GM13976 (cell line): Measurements from ENCODE around the gene TTC27.
"Not testable (repeated sequence)": the region's sequence is repeated elsewhere in the genome, so short reads cannot be mapped to it uniquely, and the experiment has no call there.

ENCODE experiments used
- DNase-seq: peaks from one replicate; pipeline ENCODE4 v3.0.0; 2012; ENCODE audit warnings: low spot score
- CTCF ChIP-seq: IDR thresholded peaks from 2 replicates; pipeline ENCODE4 v1.5.1; 2012; ENCODE audit warnings: borderline replicate concordance, mild to moderate bottlenecking; ENCODE audit not compliant: insufficient read depth; ENCODE audit errors: extremely low read depth, missing control alignments, control extremely low read depth
- in situ Hi-C: fragments of 300-500 bp; cut with MboI; formaldehyde crosslinking; loops from one replicate; pipeline ENCODE4 v1.12.0; 2022; ENCODE audit warnings: low sequenced_read_pairs, mixed read lengths, inconsistent platforms; ENCODE audit not compliant: unreplicated experiment

The TTC27 gene

GRCh38 chr2:32632089-32632488 lies 4.2 kb downstream of the TTC27 start:
- TF ChIP-seq CTCF, result no peak
- in situ Hi-C loops, result no loop called here
- DNase-seq, result no peak

- no peak for TF ChIP-seq CTCF
- DNase-seq, result no peak
- in situ Hi-C loops, result no loop called here
Measured at GRCh38 chr2:32633040-32633439, 5.2 kb downstream of the TTC27 start.

GRCh38 chr2:32638548-32638947 lies 10.7 kb downstream of the TTC27 start:
- in situ Hi-C loops, DNase-seq: not testable (repeated sequence)

- in situ Hi-C loops, result no loop called here
- no peak for TF ChIP-seq CTCF
- DNase-seq, result no peak
Measured at GRCh38 chr2:32641180-32641579, 13.3 kb downstream of the TTC27 start.

- no peak for DNase-seq
- in situ Hi-C loops, result no loop called here
- no peak for TF ChIP-seq CTCF
Measured at GRCh38 chr2:32647180-32647651, 19.4 kb downstream of the TTC27 start.

GRCh38 chr2:32652555-32653209 lies 24.8 kb downstream of the TTC27 start:
- in situ Hi-C loops, result no loop called here
- no peak for DNase-seq

More at GRCh38 chr2:32652555-32653209, 24.8 kb downstream of the TTC27 start:
- no peak for TF ChIP-seq CTCF
